CD4-positive, alpha-beta T cell (primary cell): Measurements from ENCODE around the gene UQCRFS1. TPM values are rescaled to one million over a fixed set of nuclear protein-coding genes. Genes with fewer than 3 reads are reported as not detected.
"Not testable (repeated sequence)": the region's sequence is repeated elsewhere in the genome, so short reads cannot be mapped to it uniquely, and the experiment has no call there.

ENCODE experiments used
- ATAC-seq: fragments of 200-7000 bp; cut with Tn5 transposase; one replicate; pipeline ENCODE4 v1.10.0; 2022; ENCODE audit warnings: mild to moderate bottlenecking; ENCODE audit not compliant: poor library complexity
- CTCF ChIA-PET: fragments of 350-600 bp; sonication (Branson Sonifier 250); formaldehyde crosslinking; loops from one replicate; lab custom pipeline; 2021; ENCODE audit warnings: antibody characterized with exemption, inconsistent platforms; lab: Charles Lee
- POLR2A ChIA-PET: fragments of 350-600 bp; sonication (Branson Sonifier 250); formaldehyde crosslinking; loops from one replicate; lab custom pipeline; 2021; ENCODE audit warnings: antibody characterized with exemption, inconsistent platforms; lab: Charles Lee
- DNase-seq, 14 experiments: peaks; one replicate each; pipeline ENCODE4 v3.0.0-alpha.2; 2013 to 2020; ENCODE audit warnings: mixed read lengths in 2 of 14
- H3K27ac ChIP-seq, 2 donors: one replicate each; pipeline versions ENCODE4 v1.5.1 to v1.7.0; 2013; ENCODE audit warnings: low read length in 2 of 2, low read depth in 1 of 2, mild to moderate bottlenecking in 1 of 2
- H3K27me3 ChIP-seq, 2 experiments: 1 replicate in 1 of 2; 2 replicates in 1 of 2; pipeline versions ENCODE4 v1.6.1 to v1.7.0; 2013; ENCODE audit warnings: low read length in 2 of 2, control low read depth in 1 of 2, mild to moderate bottlenecking in 1 of 2, moderate library complexity in 1 of 2; ENCODE audit not compliant: insufficient read depth in 2 of 2, control insufficient read depth in 1 of 2
- H3K36me3 ChIP-seq: one replicate; pipeline ENCODE4 v1.6.1; 2013; ENCODE audit warnings: low read length, control low read depth; ENCODE audit not compliant: insufficient read depth
- H3K4me1 ChIP-seq: one replicate; pipeline ENCODE4 v1.6.1; 2013; ENCODE audit warnings: low read length, control low read depth; ENCODE audit not compliant: insufficient read depth
- H3K4me3 ChIP-seq: one replicate; pipeline ENCODE4 v1.5.1; 2013; ENCODE audit warnings: mild to moderate bottlenecking, low read length, moderate library complexity
- H3K9me3 ChIP-seq, 2 experiments: 1 replicate in 1 of 2; 2 replicates in 1 of 2; pipeline versions ENCODE4 v1.6.1 to v1.7.0; 2013; ENCODE audit warnings: low read length in 2 of 2, mild to moderate bottlenecking in 2 of 2, control low read depth in 1 of 2, moderate library complexity in 1 of 2; ENCODE audit not compliant: control insufficient read depth in 1 of 2, insufficient read depth in 1 of 2
- H3K27ac Mint-ChIP-seq: one replicate; pipeline ENCODE4 v1.8.0; 2020; ENCODE audit warnings: mixed read lengths
- H3K27me3 Mint-ChIP-seq: one replicate; pipeline ENCODE4 v1.8.0; 2021; ENCODE audit warnings: mixed read lengths
- H3K36me3 Mint-ChIP-seq: one replicate; pipeline ENCODE4 v1.8.0; 2021; ENCODE audit warnings: low read depth, mixed read lengths
- H3K4me1 Mint-ChIP-seq: one replicate; pipeline ENCODE4 v1.8.0; 2021; ENCODE audit warnings: low read depth, mixed read lengths
- H3K4me3 Mint-ChIP-seq: one replicate; pipeline ENCODE4 v1.8.0; 2020; ENCODE audit warnings: mild to moderate bottlenecking, mixed read lengths
- H3K9me3 Mint-ChIP-seq: one replicate; pipeline ENCODE4 v1.8.0; 2020; ENCODE audit warnings: mixed read lengths
- intact Hi-C, 2 experiments: fragments of 100-400 bp; cut with DNase I in 1 of 2; cut with micrococcal nuclease in 1 of 2; formaldehyde crosslinking; loops; one replicate each; pipeline versions ENCODE4 v1.15.1 to v1.9.0; 2023 to 2025; cut with DNase I, micrococcal nuclease
- total RNA-seq, 174 experiments: library from RNA in 2 of 174; stranded (reverse) in 2 of 174; gene quantifications; one replicate each; pipeline ENCODE4 v1.2.3 and lab custom pipeline; 2021 to 2026
- TF ChIP-seq, protein P1 (sequence below): fragments of 200-600 bp; IDR thresholded peaks from one replicate; pipeline ENCODE4 v1.8.0; 2022; ENCODE audit warnings: antibody characterized with exemption, mild to moderate bottlenecking

Gene UQCRFS1
- total RNA-seq, 2 experiments from 2014 or later = 30.5 TPM

- Histone ChIP-seq H3K27ac (no peak overlapping the region), H3K9me3 (no peaks in the 10 kb centered on the region), H3K27me3 (peaks cover 4% of the 10 kb centered on the region in 2 experiments), H3K4me3 (no peak overlapping the region), H3K4me1 (no peaks in the 10 kb centered on the region), H3K36me3 (no peaks in the 10 kb centered on the region)
- Mint-ChIP-seq H3K9me3 (no peaks in the 10 kb centered on the region), H3K27ac (no peak overlapping the region), H3K36me3 (no peaks in the 10 kb centered on the region), H3K4me3 (no peak overlapping the region), H3K27me3 (peaks cover 29% of the 10 kb centered on the region), H3K4me1 (no peaks in the 10 kb centered on the region)
- POLR2A ChIA-PET = no interaction called here
- CTCF ChIA-PET = no interaction called here
- DNase-seq = no peak
- intact Hi-C loops = no loop called here
- TF ChIP-seq, protein P1, sequence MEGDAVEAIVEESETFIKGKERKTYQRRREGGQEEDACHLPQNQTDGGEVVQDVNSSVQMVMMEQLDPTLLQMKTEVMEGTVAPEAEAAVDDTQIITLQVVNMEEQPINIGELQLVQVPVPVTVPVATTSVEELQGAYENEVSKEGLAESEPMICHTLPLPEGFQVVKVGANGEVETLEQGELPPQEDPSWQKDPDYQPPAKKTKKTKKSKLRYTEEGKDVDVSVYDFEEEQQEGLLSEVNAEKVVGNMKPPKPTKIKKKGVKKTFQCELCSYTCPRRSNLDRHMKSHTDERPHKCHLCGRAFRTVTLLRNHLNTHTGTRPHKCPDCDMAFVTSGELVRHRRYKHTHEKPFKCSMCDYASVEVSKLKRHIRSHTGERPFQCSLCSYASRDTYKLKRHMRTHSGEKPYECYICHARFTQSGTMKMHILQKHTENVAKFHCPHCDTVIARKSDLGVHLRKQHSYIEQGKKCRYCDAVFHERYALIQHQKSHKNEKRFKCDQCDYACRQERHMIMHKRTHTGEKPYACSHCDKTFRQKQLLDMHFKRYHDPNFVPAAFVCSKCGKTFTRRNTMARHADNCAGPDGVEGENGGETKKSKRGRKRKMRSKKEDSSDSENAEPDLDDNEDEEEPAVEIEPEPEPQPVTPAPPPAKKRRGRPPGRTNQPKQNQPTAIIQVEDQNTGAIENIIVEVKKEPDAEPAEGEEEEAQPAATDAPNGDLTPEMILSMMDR = no peak
- ATAC-seq = no peak
These were observed 43.0 kb upstream of the UQCRFS1 start for GRCh38 chr19:29255912-29256311.

GRCh38 chr19:29255006-29255405 is 42.1 kb upstream of the UQCRFS1 start:
- DNase-seq (no peak), ATAC-seq (no peak)
- POLR2A ChIA-PET = no interaction called here
- Mint-ChIP-seq H3K9me3 (no peaks in the 10 kb centered on the region), H3K27me3 (peaks cover 32% of the 10 kb centered on the region), H3K4me3 (no peak overlapping the region), H3K4me1 (no peaks in the 10 kb centered on the region), H3K27ac (no peak overlapping the region), H3K36me3 (no peaks in the 10 kb centered on the region)
- Histone ChIP-seq H3K36me3 (no peaks in the 10 kb centered on the region), H3K27ac (no peak overlapping the region), H3K9me3 (no peaks in the 10 kb centered on the region), H3K4me1 (no peaks in the 10 kb centered on the region), H3K4me3 (no peak overlapping the region), H3K27me3 (peaks cover 4% of the 10 kb centered on the region in 2 experiments)
- intact Hi-C loops = no loop called here
- CTCF ChIA-PET = interaction anchor here (0.6 kb wide), 1 partner anchor 13 kb away, joined by 3 read pairs; no protein-coding TSS in a partner anchor
- TF ChIP-seq, protein P1 = no peak

GRCh38 chr19:29249798-29250197 is 36.8 kb upstream of the UQCRFS1 start:
- H3K4me1 ChIP-seq, H3K4me1 Mint-ChIP-seq, DNase-seq, H3K4me3 Mint-ChIP-seq, H3K36me3 Mint-ChIP-seq, H3K4me3 ChIP-seq, H3K27ac ChIP-seq, ATAC-seq, POLR2A ChIA-PET, H3K9me3 Mint-ChIP-seq, CTCF ChIA-PET, H3K36me3 ChIP-seq, H3K9me3 ChIP-seq, intact Hi-C loops, H3K27me3 ChIP-seq, H3K27ac Mint-ChIP-seq: not testable (repeated sequence)
- peaks cover 59% of the 10 kb centered on the region for H3K27me3 Mint-ChIP-seq

DNA sequence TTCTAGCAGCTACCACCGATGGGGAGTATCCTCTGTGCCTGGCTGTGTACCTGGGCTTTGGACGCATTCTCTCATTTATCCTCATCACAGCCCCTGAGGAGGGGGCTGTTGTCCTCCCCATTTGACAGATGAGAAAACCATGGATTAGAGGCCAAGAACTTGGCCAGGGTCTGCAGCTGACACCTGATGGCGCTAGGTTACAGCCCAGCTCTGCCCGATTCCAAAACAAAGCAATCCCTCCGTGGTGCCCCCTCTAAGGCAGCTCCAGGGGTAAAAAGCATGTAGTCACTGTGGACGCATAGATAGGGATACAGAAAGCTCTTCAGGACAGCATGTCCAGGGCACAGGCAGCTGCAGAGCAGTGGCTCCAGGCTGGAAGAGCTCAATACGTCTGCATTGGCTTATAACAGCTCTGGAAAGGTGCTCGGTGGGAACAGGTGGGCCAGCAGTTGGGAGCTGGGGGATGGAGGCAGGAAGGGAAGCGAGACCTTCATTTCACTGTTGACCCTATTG is 35.4 kb upstream of the UQCRFS1 start:
- H3K36me3 Mint-ChIP-seq = no peaks in the 10 kb centered on the region
- intact Hi-C loops = no loop called here
- DNase-seq (no peak), ATAC-seq (no peak)
- H3K27ac Mint-ChIP-seq = no peak overlapping the region
- no peak overlapping the region for H3K4me3 Mint-ChIP-seq
- CTCF ChIA-PET = no interaction called here
- Histone ChIP-seq H3K36me3 (no peaks in the 10 kb centered on the region), H3K4me3 (no peak overlapping the region), H3K27me3 (peaks cover 0 to 8% of the 10 kb centered on the region in 2 experiments), H3K9me3 (peaks cover 0 to 3% of the 10 kb centered on the region in 2 experiments), H3K4me1 (no peaks in the 10 kb centered on the region), H3K27ac (no peak overlapping the region)
- POLR2A ChIA-PET = no interaction called here
- H3K27me3 Mint-ChIP-seq = peaks cover 60% of the 10 kb centered on the region
- TF ChIP-seq, protein P1 = no peak
- no peaks in the 10 kb centered on the region for H3K4me1 Mint-ChIP-seq
- no peaks in the 10 kb centered on the region for H3K9me3 Mint-ChIP-seq
